ENCODE results near the gene SPEF1. TPM values are rescaled to one million over a fixed set of nuclear protein-coding genes. Genes with fewer than 3 reads are reported as not detected.

SPEF1 gene
- total RNA-seq, 4 donors from 2014 or later, result 0.13 to 2.5 (median 2.0) TPM

- H3K9me3 ChIP-seq, result no peaks in the 10 kb centered on the region
- TF ChIP-seq POLR2A (IDR thresholded peaks at IDR 0.05), result no peak
- TF ChIP-seq CTCF (IDR thresholded peaks at IDR 0.05), result no peak
- no peak overlapping the region for H3K27ac ChIP-seq
- DNase-seq, result no peak
- no peaks in the 10 kb centered on the region for H3K27me3 ChIP-seq
- peaks cover 5 to 31% of the 10 kb centered on the region in 2 donors for H3K4me1 ChIP-seq
- intact Hi-C loops (cut with DNase I), result no loop called here
- H3K36me3 ChIP-seq, result peaks cover 15 to 25% of the 10 kb centered on the region in 2 donors
- WGBS, 2 donors, result 82 to 88% methylated on average over 5 of the region's 5 CpGs
- H3K4me3 ChIP-seq (replicated peaks in 1 of 3), result no peak overlapping the region
These were observed 17.1 kb upstream of the SPEF1 start for GRCh38 chr20:3798373-3798768.

- intact Hi-C loops (cut with DNase I), result no loop called here
- H3K9me3 ChIP-seq, result no peaks in the 10 kb centered on the region
- peaks cover 12 to 19% of the 10 kb centered on the region in 2 donors for H3K36me3 ChIP-seq
- no peak for DNase-seq
- H3K4me1 ChIP-seq, result peaks cover 5 to 31% of the 10 kb centered on the region in 2 donors
- WGBS, 2 donors, result 68 to 76% methylated on average over 19 of the region's 19 CpGs
- TF ChIP-seq CTCF (IDR thresholded peaks at IDR 0.05) (no peak), POLR2A (IDR thresholded peaks at IDR 0.05) (no peak)
- peak overlapping the region in 1 of 3 donors; percentile 6 for H3K4me3 ChIP-seq (replicated peaks in 1 of 3)
- H3K27ac ChIP-seq, result no peak overlapping the region
- H3K27me3 ChIP-seq, result no peaks in the 10 kb centered on the region
These were observed 16.5 kb upstream of the SPEF1 start for GRCh38 chr20:3797592-3798372.

GRCh38 chr20:3797226-3797545, 15.9 kb upstream of the SPEF1 start:
- WGBS, 2 donors, result 71 to 86% methylated on average over 5 of the region's 5 CpGs
- TF ChIP-seq CTCF (IDR thresholded peaks at IDR 0.05) (no peak), POLR2A (IDR thresholded peaks at IDR 0.05) (no peak)
- intact Hi-C loops (cut with DNase I), result no loop called here
- peaks cover 5 to 31% of the 10 kb centered on the region in 2 donors for H3K4me1 ChIP-seq
- H3K4me3 ChIP-seq (replicated peaks in 1 of 3), result peak overlapping the region in 1 of 3 donors; percentile 6
- peaks cover 11 to 13% of the 10 kb centered on the region in 2 donors for H3K36me3 ChIP-seq
- no peaks in the 10 kb centered on the region for H3K27me3 ChIP-seq
- no peak for DNase-seq
- H3K9me3 ChIP-seq, result no peaks in the 10 kb centered on the region
- H3K27ac ChIP-seq, result no peak overlapping the region

- Histone ChIP-seq H3K9me3 (no peaks in the 10 kb centered on the region), H3K27ac (peak overlapping the region in 2 of 3 donors; percentile 56 to 95), H3K27me3 (no peaks in the 10 kb centered on the region), H3K4me3 (replicated peaks in 1 of 3) (peak overlapping the region in 1 of 3 donors; percentile 48), H3K4me1 (peaks cover 5 to 31% of the 10 kb centered on the region in 2 donors), H3K36me3 (peaks cover 5 to 9% of the 10 kb centered on the region in 2 donors)
- intact Hi-C loops (cut with DNase I), result no loop called here
- no peak for TF ChIP-seq CTCF (IDR thresholded peaks at IDR 0.05)
- no peak for TF ChIP-seq POLR2A (IDR thresholded peaks at IDR 0.05)
- WGBS, 2 donors, result 61 to 67% methylated on average over 6 to 7 of the region's 33 CpGs
- no peak for DNase-seq
These were observed 15.4 kb upstream of the SPEF1 start for GRCh38 chr20:3796477-3797225.
